ENCODE measurements around the gene TRIO. TPM values are rescaled to one million over a fixed set of nuclear protein-coding genes. Genes with fewer than 3 reads are reported as not detected.

TRIO gene
- total RNA-seq, 1 donor from 2014 or later: 148 TPM

DNA sequence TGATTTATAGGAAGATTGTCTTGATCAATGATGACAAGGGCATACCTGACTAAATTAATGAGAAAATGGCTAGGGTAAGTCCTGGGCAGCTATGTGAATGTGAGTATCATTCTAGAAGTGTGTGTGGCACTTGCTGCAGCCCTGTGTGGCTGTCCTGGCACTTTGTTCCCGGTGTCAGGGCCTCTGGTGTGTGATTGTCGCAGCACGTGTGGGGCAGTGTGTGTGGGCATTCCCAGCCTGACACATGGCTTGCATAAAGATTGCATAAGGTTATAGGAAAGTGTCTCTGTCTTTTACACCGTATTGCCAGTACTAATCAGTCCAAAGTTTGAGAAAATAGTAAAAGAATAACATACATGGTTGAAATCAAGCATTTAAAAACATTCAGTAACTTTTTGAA lies 74.4 kb downstream of the TRIO start:
- peak; percentile 54 for ATAC-seq
- H3K4me1 ChIP-seq: peaks cover 53% of the 10 kb centered on the region

DNA sequence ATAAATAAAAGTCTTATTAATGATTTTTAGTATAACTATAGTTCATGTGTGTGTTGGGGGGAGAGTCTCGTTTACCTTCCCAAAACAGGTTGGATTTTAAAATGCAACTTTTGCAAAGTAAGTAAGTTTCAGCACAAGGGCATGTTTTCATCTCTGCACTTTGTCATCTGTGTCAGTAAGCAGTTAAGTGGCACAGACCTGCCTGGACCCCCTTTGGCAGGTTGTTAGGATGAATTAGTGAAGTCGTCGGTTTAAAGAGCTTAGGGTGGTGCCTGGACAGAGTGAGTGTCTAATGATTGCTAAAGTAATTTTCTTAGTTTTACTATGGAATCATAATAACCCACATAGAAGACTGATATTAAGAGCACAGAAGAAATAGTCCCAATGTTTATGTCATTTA lies 74.9 kb downstream of the TRIO start:
- peak overlapping the region; percentile 52 for H3K27ac ChIP-seq
- no peak for DNase-seq
- H3K9me3 ChIP-seq: no peaks in the 10 kb centered on the region
- peaks cover 53% of the 10 kb centered on the region for H3K4me1 ChIP-seq
- TF ChIP-seq CTCF (IDR thresholded peaks at IDR 0.05): no peak
- no peak for ATAC-seq
- H3K4me3 ChIP-seq: no peak overlapping the region
- intact Hi-C loops (cut with DNase I): no loop called here
- no peaks in the 10 kb centered on the region for H3K36me3 ChIP-seq
- no peaks in the 10 kb centered on the region for H3K27me3 ChIP-seq

More for the DNA sequence above, 74.4 kb downstream of the TRIO start:
- no peaks in the 10 kb centered on the region for H3K9me3 ChIP-seq
- DNase-seq: peak; percentile 68
- no peaks in the 10 kb centered on the region for H3K27me3 ChIP-seq
- intact Hi-C loops (cut with DNase I): no loop called here
- H3K4me3 ChIP-seq: no peak overlapping the region
- TF ChIP-seq CTCF (IDR thresholded peaks at IDR 0.05): no peak
- H3K36me3 ChIP-seq: no peaks in the 10 kb centered on the region
- peak overlapping the region; percentile 52 for H3K27ac ChIP-seq

GRCh38 chr5:14218480-14218879 lies 75.3 kb downstream of the TRIO start:
- TF ChIP-seq CTCF (IDR thresholded peaks at IDR 0.05): no peak
- peak overlapping the region; percentile 70 for H3K27ac ChIP-seq
- H3K9me3 ChIP-seq: no peaks in the 10 kb centered on the region
- peaks cover 54% of the 10 kb centered on the region for H3K4me1 ChIP-seq
- intact Hi-C loops (cut with DNase I): no loop called here
- H3K4me3 ChIP-seq: no peak overlapping the region
- no peaks in the 10 kb centered on the region for H3K27me3 ChIP-seq
- ATAC-seq (peak; percentile 6), DNase-seq (no peak)
- H3K36me3 ChIP-seq: no peaks in the 10 kb centered on the region

GRCh38 chr5:14218897-14219573 lies 75.9 kb downstream of the TRIO start:
- H3K27ac ChIP-seq: peak overlapping the region; percentile 70
- no peak for TF ChIP-seq CTCF (IDR thresholded peaks at IDR 0.05)
- no peak overlapping the region for H3K4me3 ChIP-seq
- DNase-seq (no peak), ATAC-seq (peak; percentile 25)
- peaks cover 58% of the 10 kb centered on the region for H3K4me1 ChIP-seq
- H3K36me3 ChIP-seq: no peaks in the 10 kb centered on the region
- no peaks in the 10 kb centered on the region for H3K9me3 ChIP-seq
- intact Hi-C loops (cut with DNase I): no loop called here
- H3K27me3 ChIP-seq: no peaks in the 10 kb centered on the region

DNA sequence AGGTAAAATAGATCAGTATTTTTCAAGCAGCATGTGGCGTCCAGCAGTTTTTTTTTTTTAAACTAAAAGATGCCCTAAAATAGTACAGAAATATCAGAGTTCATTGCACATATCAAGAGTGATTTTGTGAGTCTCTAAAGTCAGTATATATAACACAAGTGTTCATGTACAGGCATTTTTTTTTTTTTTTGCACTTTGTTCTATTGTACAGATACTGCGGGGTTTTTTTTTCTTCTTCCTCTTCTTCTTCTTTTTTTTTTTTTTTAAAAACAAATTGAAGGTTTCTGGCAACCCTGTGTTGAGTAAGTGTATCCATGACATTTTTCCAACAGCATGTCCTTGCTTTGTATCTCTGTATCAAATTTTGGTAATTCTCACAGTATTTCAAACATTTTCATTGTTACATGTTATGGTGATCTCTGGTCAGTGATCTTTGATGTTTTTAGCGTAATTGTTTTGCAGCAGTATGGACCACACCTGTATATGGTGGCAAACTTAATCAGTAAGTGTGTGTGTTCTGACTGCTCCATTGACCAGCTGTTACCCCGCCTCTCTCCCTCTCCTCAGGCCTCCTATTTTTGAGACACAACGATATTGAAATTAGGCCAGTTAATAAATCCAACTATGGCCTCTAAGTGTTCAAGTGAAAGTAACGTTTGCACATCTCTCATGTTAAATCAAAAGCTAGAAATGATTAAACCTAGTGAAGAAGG lies 76.8 kb downstream of the TRIO start:
- intact Hi-C loops (cut with DNase I): no loop called here
- peaks cover 58% of the 10 kb centered on the region for H3K4me1 ChIP-seq
- ATAC-seq: no peak
- H3K36me3 ChIP-seq: no peaks in the 10 kb centered on the region
- TF ChIP-seq CTCF (IDR thresholded peaks at IDR 0.05): no peak
- no peak for DNase-seq
- H3K27me3 ChIP-seq: no peaks in the 10 kb centered on the region
- H3K4me3 ChIP-seq: no peak overlapping the region
- no peaks in the 10 kb centered on the region for H3K9me3 ChIP-seq
- H3K27ac ChIP-seq: peak overlapping the region; percentile 70

All from upper lobe of right lung (tissue), 1 donor.